GM19455 (cell line): ENCODE data around the gene DNAJB8.

Experiments
- ATAC-seq: cut with Tn5 transposase; IDR thresholded peaks from one replicate; pipeline ENCODE4 v1.9.1; 2021; ENCODE audit not compliant: unreplicated experiment

DNAJB8 gene

DNA sequence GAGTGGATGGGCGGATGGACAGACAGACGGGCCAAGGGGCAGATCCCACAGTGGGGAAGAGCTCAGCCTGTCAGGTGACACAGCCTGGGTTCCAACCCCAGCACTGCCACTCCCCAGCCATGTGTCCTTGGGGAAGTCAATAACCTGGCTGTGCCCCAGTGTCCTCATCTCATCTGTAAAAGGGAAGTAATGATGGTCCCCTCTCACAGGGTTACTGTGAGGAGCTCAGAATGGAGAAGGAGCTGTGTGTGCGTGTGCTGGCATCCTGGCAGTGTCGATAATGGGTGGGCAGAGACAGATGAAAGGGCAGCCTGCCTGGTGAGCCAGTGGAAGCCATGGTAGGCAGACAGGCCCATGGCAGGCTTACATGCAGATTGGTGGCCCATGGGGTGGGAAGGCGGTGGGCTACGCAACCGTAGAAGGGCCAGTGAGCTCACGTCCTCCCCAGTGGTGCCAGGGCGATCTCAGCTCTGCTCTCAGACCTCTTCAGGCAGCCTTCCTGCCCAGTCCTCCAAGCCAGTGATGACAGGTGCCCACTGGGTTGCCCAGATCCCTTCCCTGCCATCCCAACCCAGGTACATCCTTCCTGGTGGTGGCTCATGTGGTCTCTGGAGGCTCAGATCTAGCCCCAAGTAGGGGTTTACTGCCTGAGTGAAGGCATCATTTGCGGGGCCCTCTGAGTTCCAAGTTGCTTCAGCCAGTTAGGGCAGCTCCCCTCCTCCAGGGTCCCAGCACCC, 2.3 kb upstream of the DNAJB8 start:
- no peak for ATAC-seq

DNA sequence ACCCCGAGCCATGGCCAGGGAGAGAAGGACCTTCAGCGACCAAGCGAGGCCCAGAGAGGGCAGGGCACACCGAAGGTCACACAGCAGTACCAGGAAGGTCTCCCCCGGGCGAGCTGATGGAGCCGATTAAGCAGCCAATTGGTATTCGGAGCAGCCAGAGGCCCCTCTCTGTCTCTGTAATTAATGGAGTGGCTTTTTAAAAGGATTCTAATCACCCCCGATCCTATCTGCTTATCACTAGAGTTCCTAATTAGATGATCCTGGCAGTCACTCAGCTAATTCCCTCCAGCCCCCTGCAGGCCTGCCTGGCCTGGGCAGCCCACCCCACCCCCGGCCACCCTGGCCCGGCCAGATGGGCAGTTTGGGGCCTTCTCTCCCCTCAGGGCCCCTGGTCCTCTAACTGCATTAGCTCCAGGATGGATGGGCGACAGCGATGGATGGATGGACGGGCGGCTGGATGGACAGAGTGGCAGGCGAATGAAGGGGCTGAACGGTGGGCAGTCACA, 1.6 kb upstream of the DNAJB8 start:
- ATAC-seq: no peak

DNA sequence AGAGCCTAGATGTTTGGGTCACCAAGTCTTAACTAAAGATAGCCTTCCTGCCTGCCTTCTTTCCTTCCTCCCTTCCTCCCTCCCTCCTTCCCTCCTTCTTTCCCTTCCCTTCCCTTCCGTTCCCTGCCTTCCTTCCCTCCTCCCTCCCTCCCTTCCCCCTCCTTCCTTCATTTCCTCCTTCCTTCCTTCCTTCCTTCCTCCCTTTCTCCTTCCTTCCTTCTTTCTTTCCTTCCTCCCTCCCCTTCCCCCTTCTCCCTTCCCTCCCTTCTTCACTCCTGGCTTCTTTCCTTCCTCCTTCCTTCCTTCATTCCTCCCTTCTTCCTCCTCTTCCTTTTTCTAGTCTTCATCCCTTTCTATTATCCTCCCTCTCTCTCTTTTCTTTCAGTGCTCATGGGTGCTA, 2.0 kb downstream of the DNAJB8 start:
- ATAC-seq: no peak

DNA sequence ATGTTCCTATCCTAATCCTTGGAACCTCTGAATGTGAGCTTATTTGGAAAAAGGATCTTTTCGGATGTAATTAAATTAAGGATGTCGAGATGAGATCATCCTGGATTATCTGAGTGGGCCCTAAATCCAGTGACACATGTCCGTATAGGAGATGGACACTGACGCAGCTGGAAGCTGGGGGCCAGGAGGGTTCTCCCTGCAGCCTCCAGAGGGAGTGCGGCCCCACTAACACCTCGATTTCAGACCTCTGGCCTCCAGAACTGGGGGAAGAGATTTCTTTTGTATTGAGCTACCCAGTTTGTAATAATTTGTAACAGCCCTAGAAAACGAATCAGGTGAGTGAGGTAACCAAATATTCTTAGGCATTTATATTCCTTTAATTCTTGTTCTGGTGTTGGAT, 2.5 kb downstream of the DNAJB8 start:
- ATAC-seq: no peak

- ATAC-seq: no peak
Measured at GRCh38 chr3:128463771-128464170, 2.9 kb downstream of the DNAJB8 start.

- no peak for ATAC-seq
Measured at GRCh38 chr3:128463354-128463753, 3.3 kb downstream of the DNAJB8 start.

DNA sequence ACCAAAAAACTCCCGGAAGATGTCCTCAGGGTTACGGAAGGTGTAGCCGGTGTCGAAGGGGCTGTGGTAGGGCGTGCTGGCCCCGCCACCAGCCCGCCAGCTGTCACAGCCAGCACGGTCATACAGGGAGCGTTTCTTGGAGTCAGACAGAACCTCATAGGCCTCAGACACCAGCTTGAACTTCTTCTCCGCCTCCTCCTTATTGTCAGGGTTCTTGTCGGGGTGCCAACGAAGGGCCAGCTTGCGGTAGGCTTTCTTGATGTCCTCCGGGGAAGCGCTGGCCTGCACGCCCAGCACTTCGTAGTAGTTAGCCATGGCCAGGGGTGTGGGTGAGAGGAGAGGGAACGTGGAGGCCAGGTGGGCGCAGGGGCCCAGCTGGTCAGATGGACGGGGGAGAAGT, 3.8 kb downstream of the DNAJB8 start:
- ATAC-seq: no peak

DNA sequence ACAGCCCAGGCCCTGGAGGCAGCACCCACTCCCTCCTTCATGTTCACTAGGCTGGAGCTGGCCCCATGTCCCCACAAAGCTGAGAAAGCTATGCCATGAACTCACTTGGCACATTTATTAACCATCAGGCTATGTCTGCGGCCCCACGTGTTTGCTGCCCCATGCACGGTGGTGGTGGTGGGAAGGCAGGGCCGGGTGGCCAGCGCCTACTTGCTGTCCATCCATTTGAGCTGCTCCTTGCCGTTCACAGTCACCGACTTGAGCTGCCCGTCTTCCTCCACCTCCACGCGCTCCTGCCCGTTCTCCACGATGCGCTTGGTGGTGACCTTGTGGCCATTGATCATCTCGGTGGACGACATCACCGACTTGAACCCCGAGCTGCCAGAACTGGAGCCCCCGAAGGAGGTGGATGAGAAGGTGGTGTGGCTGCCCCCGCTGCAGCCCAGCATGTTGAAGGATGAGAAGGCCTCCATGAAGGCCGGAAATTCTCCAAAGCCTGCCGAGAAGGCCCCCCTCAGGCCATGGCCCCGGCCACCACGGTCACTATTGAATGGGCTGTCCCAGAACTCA, 4.3 kb downstream of the DNAJB8 start:
- ATAC-seq: no peak

- ATAC-seq: no peak
Measured at GRCh38 chr3:128461731-128462130, 5.0 kb downstream of the DNAJB8 start.

DNA sequence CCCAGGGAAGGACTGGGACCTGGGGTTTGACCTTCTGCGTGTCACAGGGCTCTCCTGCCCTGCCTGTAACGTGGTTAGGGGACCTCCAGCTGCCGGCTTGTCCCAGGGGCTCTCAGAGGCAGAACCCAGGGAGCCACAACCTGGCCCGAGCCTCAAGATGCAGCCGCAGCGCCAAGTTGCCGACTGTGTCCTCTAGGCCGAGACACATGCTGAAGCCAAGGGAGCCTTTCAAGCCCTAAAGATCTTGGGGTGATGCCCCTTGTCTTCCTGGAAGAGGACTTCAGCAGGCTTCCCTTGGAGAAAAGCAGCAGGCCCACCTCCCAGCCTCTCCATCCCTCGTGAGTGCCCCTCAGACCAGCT, 7.2 kb downstream of the DNAJB8 start:
- ATAC-seq: no peak

DNA sequence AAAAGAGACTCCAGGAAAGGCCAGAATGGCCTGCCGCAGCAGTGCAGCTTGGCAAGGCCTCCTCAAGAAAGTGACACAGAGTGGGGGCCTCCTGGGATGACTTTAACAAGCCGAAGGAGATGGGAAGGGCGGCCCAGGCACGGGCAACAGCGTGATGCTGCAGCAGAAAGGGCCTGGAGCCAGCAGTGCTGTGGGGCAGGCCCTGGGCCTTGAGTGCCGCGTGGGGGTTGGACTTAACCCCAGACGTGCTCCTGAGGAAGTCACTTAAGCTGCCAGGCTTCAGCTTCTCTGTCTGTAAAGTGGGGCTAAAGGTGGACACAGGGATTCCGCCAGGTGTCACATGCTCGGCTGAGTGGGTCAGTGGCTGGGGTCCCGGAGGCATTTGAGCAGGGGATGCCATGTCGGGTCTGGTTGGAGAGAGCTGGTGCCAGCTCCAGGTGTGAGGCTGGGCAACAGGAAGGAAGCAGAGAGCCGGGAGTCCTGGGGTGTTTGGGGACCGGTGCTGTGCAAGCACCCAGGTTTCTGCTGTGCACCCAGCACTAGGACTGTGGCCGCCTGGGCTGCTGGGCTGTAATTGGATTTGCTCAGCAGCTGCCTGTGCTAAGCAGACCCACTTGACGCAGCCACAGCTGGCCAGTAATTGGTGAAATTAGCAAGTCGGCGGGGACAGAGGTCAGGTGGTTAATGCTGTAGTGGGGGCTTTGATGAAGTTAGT, 7.8 kb downstream of the DNAJB8 start:
- no peak for ATAC-seq

DNA sequence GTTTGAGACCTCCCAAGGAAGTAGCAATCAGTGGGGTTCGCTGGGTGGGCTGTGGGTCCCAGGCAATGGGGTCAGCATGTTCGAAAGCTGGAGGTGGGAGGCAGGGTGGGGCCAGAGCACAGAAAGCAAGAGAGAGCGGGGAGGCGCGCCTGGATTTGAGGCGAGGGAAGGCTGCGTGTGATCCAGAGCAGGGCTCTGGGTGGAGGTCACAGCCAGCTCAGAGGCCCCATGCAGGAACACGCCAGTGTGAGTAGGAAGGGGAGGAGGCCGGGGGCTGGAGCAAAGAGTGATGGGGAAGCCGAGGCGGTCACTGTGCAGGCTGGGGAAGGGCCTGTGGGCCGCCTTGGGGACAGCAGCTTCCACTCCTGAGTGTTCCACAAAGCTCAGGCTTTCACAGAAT, 8.8 kb downstream of the DNAJB8 start:
- no peak for ATAC-seq

- no peak for ATAC-seq
Measured at GRCh38 chr3:128456776-128457715, 9.6 kb downstream of the DNAJB8 start.

DNA sequence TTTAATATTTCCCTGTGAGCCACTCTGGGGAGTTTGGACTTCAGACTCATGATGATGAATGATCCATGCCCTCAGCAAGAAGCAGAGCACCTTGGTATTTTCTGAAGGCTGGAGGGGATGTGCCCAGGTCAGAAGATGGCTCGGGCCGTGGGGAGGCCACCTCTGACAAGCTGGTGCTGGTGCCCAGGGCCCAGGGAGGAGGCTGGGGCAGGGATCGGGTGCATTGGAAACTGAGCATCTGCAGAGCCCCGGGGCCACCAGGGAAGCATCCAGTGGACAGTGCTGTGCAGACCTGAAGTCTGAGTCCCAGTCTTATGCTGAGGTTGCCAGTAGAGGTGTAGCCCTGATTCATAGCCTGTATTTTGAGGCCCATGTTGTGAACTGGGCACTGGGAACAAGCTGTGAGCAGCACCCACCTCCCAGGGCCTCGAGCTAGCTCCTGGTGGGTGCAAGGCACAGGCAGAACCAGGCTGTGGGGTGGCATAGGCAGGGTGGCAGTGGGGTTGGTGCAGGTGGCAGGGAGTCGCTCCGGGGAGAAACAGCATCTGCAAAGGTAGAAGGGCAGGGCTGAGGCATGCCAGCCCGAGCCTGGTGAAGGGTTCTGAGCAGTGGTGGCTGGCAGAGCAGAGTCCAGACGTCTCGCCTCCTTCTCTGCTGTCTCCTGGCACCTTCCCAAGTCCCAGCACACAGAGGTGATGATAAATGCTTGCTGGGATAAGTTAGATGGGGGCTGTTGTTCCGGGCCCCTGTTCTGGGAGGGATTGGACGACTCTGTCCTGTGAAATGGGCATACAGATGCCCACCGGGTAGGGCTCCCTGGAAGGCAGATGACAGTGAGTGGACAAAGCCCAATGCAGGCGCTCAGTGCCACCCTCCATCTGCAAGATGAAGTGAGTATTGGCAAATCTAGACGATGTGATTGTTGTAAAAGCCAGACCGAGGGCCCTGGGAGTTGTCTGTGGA, 10.6 kb downstream of the DNAJB8 start:
- ATAC-seq: no peak

- no peak for ATAC-seq
Measured at GRCh38 chr3:128455116-128455515, 11.6 kb downstream of the DNAJB8 start.

- ATAC-seq: no peak
Measured at GRCh38 chr3:128454310-128454618, 12.4 kb downstream of the DNAJB8 start.

- ATAC-seq: no peak
Measured at GRCh38 chr3:128453501-128454309, 13.0 kb downstream of the DNAJB8 start.

DNA sequence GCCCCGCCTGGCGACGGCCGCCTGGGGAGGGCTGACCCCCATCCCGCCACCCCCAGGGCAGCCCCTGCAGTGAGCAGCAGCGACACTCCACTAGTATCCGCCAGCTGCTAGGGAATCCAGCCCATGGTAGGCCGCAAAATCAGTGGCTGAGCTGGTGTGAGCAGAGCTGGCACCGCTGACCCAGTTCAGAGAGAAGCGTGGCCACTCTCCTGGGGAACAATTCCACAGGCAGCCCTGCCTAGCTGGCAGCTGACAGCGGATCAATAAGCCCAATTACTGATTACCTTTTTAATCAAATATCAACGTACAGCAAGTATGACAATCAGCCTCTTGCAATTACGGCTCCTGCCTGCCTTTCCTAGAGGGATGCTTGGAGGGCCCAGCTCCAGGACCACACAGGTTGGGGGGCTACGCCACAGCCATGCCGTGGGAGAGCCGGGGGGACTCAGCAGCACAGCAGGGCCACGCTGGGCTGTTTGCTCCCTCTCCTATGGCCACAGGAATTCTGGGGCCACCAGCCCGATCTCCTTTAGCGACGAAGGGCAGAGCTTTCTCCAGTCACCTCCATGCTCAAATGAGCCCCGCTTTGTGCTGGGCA, 13.9 kb downstream of the DNAJB8 start:
- ATAC-seq: no peak

DNA sequence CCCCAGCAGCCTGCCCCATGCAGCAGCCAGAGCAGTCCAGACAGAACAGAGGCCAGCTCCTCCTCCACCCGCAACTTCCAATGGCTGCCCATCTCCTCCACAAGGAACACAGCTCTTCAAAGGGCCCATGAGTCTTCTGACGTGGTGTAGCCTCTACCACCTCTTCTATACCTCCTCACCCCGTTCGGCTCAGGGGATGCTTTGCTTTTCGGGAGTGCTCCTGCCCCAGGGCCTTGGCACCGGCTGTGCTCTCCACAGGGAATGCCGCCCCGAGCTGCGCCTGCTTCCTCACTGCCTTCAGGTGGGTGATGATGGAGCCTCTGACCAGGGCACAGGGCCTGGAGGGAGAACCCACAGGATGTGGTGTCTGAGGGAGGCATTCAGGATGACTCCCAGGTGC, 14.6 kb downstream of the DNAJB8 start:
- no peak for ATAC-seq
